VCaP (cell line): Measurements from ENCODE around the gene ATXN7.

ENCODE experiments used
- H3K27ac ChIP-seq: fragments of 450-650 bp; 2 replicates; pipeline ENCODE4 v1.5.1; 2017
- TF ChIP-seq, protein P1 (sequence below): fragments of 450-650 bp; conservative IDR thresholded peaks from 2 replicates; pipeline ENCODE4 v1.5.1; 2017; ENCODE audit warnings: mild to moderate bottlenecking, moderate library complexity

The ATXN7 gene

GRCh38 chr3:63853106-63853505 lies 10.6 kb upstream of the ATXN7 start:
- TF ChIP-seq, protein P1, sequence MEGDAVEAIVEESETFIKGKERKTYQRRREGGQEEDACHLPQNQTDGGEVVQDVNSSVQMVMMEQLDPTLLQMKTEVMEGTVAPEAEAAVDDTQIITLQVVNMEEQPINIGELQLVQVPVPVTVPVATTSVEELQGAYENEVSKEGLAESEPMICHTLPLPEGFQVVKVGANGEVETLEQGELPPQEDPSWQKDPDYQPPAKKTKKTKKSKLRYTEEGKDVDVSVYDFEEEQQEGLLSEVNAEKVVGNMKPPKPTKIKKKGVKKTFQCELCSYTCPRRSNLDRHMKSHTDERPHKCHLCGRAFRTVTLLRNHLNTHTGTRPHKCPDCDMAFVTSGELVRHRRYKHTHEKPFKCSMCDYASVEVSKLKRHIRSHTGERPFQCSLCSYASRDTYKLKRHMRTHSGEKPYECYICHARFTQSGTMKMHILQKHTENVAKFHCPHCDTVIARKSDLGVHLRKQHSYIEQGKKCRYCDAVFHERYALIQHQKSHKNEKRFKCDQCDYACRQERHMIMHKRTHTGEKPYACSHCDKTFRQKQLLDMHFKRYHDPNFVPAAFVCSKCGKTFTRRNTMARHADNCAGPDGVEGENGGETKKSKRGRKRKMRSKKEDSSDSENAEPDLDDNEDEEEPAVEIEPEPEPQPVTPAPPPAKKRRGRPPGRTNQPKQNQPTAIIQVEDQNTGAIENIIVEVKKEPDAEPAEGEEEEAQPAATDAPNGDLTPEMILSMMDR: no peak
- no peak overlapping the region for H3K27ac ChIP-seq

- H3K27ac ChIP-seq: no peak overlapping the region
- TF ChIP-seq, protein P1: no peak
Observed at GRCh38 chr3:63855333-63855940, 8.2 kb upstream of the ATXN7 start.

- TF ChIP-seq, protein P1: no peak
- H3K27ac ChIP-seq: no peak overlapping the region
Observed at GRCh38 chr3:63857311-63857710, 6.4 kb upstream of the ATXN7 start.

DNA sequence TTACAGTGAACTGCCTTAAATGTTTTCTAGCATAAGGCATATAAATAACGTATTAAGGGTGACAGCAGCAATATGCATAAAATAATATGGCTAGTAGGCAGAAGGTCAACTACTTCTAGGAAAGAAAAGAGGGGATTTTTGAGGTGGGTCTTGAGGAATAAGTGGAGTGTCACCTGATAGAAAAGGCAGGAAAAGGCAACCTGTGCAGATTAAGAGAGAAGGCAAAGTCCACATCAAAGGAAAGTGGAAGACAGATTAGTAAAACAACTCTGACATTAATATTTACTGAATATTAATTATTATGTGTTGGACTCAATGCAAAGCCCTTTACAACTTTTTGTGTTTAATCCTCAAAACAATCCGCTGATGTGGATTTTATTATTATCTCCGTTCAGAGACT lies 2.9 kb upstream of the ATXN7 start:
- TF ChIP-seq, protein P1: no peak
- no peak overlapping the region for H3K27ac ChIP-seq

DNA sequence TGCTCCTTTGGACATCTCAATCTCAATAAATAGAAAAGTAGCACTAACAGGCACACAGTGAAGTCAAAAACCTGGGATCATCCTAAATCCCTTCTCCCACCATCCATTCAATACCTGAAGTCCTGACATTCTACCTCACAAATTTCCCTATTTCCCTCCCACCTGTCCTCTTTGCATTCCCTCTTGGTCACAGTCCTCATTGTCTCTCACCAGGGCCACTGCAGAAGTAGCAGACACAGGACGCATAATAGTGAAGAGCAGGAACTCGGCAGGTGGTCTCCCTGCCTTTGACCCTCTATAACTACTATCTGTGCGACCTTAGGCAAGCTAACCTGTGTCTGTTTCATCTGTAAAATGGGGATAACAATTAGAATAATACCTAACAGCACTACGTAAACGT lies 2.4 kb upstream of the ATXN7 start:
- TF ChIP-seq, protein P1: no peak
- H3K27ac ChIP-seq: no peak overlapping the region

GRCh38 chr3:63862804-63863149 lies 890 bp upstream of the ATXN7 start:
- TF ChIP-seq, protein P1: no peak
- H3K27ac ChIP-seq: peak overlapping the region; percentile 99

DNA sequence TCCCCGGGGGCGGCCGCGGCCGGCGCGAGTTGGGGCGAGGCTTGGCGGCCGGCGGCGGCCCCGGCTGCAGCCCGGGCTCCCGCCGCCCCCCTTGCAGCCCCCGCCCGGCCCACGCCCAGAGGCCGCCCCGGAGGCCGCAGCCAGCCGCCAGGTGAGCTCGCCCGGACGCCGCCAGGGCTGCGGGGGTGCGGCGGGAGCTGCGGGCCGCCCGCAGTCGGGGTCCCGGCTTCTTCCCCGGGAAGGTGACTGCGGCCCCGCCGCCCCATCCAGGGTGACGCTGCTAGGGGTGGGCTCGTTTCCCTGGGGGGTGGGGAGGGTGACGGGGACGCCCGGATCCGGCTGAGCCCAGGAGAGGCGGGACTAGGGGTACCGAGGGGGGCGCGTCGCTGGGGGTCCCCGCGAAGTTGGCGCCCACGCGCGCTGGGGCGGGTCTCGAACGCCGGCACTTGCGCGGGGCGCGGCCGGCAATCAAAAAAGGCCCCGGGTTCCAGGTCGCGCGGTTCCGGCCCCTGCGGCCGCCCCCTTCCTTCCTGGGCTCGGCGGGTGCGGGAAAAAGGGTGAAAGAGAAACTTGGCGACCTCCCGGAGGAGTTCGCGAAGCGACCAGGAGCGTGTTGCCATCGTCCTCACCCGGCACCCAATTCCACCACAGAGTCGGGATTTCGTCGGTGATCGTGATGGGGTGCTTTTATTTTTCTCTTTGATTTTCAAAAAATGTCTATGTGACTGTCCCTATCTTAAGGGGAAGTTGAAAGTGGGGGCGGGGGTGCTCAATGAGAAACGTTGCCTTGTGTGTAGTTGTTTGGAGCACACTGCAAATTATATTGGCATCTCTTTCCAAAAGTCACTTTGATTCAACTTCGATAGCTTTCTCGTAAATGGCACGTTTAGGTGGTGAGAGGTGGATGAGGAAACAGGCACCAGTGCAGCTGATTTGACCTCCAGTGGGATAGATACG lies 619 bp downstream of the ATXN7 start:
- peak overlapping the region; percentile 99 for H3K27ac ChIP-seq
- TF ChIP-seq, protein P1: no peak
